GM21367 (cell line): ENCODE data around the gene PLD5.

Experiments used
- ATAC-seq: cut with Tn5 transposase; IDR thresholded peaks from one replicate; pipeline ENCODE4 v1.9.1; 2021; ENCODE audit not compliant: unreplicated experiment

PLD5 gene

GRCh38 chr1:242524571-242525359, at the start of gene PLD5:
Gene PLD5, minus strand, starts transcription at chr1:242524697.
- no peak for ATAC-seq

- no peak for ATAC-seq
Measured at GRCh38 chr1:242569867-242570266, 45.4 kb upstream of the PLD5 start.

- ATAC-seq, result no peak
Measured at GRCh38 chr1:242568666-242569065, 44.2 kb upstream of the PLD5 start.

- ATAC-seq, result no peak
Measured at GRCh38 chr1:242567596-242567995, 43.1 kb upstream of the PLD5 start.

GRCh38 chr1:242556759-242557158, 32.3 kb upstream of the PLD5 start:
- no peak for ATAC-seq

GRCh38 chr1:242556276-242556675, 31.8 kb upstream of the PLD5 start:
- ATAC-seq, result no peak

GRCh38 chr1:242554577-242554976, 30.1 kb upstream of the PLD5 start:
- ATAC-seq, result no peak

GRCh38 chr1:242546849-242547729, 22.6 kb upstream of the PLD5 start:
- ATAC-seq, result no peak

GRCh38 chr1:242546441-242546840, 21.9 kb upstream of the PLD5 start:
- ATAC-seq, result no peak

GRCh38 chr1:242544071-242544470, 19.6 kb upstream of the PLD5 start:
- no peak for ATAC-seq

- ATAC-seq, result no peak
Measured at GRCh38 chr1:242542271-242542670, 17.8 kb upstream of the PLD5 start.

- ATAC-seq, result no peak
Measured at GRCh38 chr1:242535986-242536385, 11.5 kb upstream of the PLD5 start.

GRCh38 chr1:242534753-242535152, 10.3 kb upstream of the PLD5 start:
- ATAC-seq, result no peak

GRCh38 chr1:242530761-242531160, 6.3 kb upstream of the PLD5 start:
- no peak for ATAC-seq

GRCh38 chr1:242525769-242526168, 1.3 kb upstream of the PLD5 start:
- no peak for ATAC-seq

GRCh38 chr1:242525360-242525722, 844 bp upstream of the PLD5 start:
- ATAC-seq, result no peak

GRCh38 chr1:242523719-242524570, 552 bp downstream of the PLD5 start:
- no peak for ATAC-seq

GRCh38 chr1:242522996-242523718, 1.3 kb downstream of the PLD5 start:
- ATAC-seq, result no peak

- no peak for ATAC-seq
Measured at GRCh38 chr1:242522304-242522945, 2.1 kb downstream of the PLD5 start.

GRCh38 chr1:242515555-242515954, 8.9 kb downstream of the PLD5 start:
- ATAC-seq, result no peak
